Measurements from ENCODE around the gene ENO3. TPM values are rescaled to one million over a fixed set of nuclear protein-coding genes. Genes with fewer than 3 reads are reported as not detected.

The ENO3 gene
- total RNA-seq, 4 donors from 2014 or later: 2.0 to 4.2 (median 3.2) TPM

GRCh38 chr17:4941319-4941610 is 9.7 kb upstream of the ENO3 start:
- Histone ChIP-seq H3K27me3 (no peaks in the 10 kb centered on the region), H3K4me1 (peaks cover 69% of the 10 kb centered on the region), H3K36me3 (peaks cover 49% of the 10 kb centered on the region), H3K27ac (peak overlapping the region; percentile 96), H3K9me3 (no peaks in the 10 kb centered on the region), H3K4me3 (peak overlapping the region; percentile 68)
- no peak for DNase-seq (ENCODE audit: low spot score in 2 of 2)
- 52% methylated on average over 4 of the region's 4 CpGs for WGBS
- TF ChIP-seq POLR2A (IDR thresholded peaks at IDR 0.05) (no peak), EP300 (IDR thresholded peaks at IDR 0.05) (no peak), POLR2AphosphoS5 (IDR thresholded peaks at IDR 0.05) (no peak), CTCF (IDR thresholded peaks at IDR 0.05) (no peak)

- peaks cover 83% of the 10 kb centered on the region for H3K4me1 ChIP-seq
- DNase-seq (ENCODE audit: low spot score in 2 of 2): no peak
- no peak overlapping the region for H3K4me3 ChIP-seq
- TF ChIP-seq CTCF (IDR thresholded peaks at IDR 0.05) (no peak), POLR2AphosphoS5 (IDR thresholded peaks at IDR 0.05) (no peak), POLR2A (IDR thresholded peaks at IDR 0.05) (no peak), EP300 (IDR thresholded peaks at IDR 0.05) (no peak)
- H3K9me3 ChIP-seq: no peaks in the 10 kb centered on the region
- peaks cover 33% of the 10 kb centered on the region for H3K36me3 ChIP-seq
- H3K27me3 ChIP-seq: no peaks in the 10 kb centered on the region
- 66% methylated on average over 13 of the region's 13 CpGs for WGBS
- H3K27ac ChIP-seq: no peak overlapping the region
These were observed 8.0 kb upstream of the ENO3 start for GRCh38 chr17:4942760-4943508.

DNA sequence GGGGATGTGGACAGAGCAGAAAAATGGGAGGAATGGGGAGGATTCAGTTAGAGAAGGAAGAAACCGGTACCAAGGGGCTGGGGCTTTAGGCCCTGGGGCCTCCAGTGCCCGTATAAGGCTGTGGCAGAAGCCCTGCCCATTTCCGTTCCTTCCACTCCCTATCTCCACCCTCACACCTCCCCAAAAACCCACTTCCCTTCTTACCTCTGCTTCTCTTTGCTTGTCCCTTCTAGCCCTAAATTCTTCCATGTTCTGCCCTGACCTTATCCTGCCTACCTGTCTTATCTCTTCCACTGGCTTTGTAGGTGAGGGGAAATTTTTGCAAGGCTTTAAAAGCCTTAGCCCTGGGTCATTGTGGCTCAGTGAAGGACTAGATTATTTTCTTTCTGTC is 6.8 kb upstream of the ENO3 start:
- Histone ChIP-seq H3K4me3 (no peak overlapping the region), H3K9me3 (no peaks in the 10 kb centered on the region), H3K4me1 (peaks cover 74% of the 10 kb centered on the region), H3K27me3 (no peaks in the 10 kb centered on the region), H3K36me3 (peaks cover 30% of the 10 kb centered on the region), H3K27ac (peak overlapping the region; percentile 98)
- DNase-seq (ENCODE audit: low spot score in 2 of 2): no peak
- WGBS: 31% methylated on average over 3 of the region's 3 CpGs
- TF ChIP-seq CTCF (IDR thresholded peaks at IDR 0.05) (no peak), EP300 (IDR thresholded peaks at IDR 0.05) (no peak), POLR2A (IDR thresholded peaks at IDR 0.05) (no peak)

DNA sequence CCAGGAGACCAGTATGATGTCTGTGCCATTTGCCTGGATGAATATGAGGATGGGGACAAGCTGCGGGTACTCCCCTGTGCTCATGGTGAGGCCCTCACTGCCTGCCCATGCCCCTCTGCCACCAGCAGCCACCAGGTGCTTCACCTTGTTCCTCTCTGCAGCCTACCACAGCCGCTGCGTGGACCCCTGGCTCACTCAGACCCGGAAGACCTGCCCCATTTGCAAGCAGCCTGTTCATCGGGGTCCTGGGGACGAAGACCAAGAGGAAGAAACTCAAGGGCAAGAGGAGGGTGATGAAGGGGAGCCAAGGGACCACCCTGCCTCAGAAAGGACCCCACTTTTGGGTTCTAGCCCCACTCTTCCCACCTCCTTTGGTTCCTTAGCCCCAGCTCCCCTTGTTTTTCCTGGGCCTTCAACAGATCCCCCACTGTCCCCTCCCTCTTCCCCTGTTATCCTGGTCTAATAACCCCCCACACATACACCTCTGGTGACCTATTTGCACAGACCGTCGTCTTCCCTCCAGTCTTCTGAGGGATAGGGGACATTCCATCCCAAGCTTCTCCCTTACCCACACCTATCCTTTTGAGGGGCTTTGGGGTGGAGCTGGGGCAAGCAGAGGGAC is 6.3 kb upstream of the ENO3 start:
- Histone ChIP-seq H3K9me3 (no peaks in the 10 kb centered on the region), H3K36me3 (peaks cover 30% of the 10 kb centered on the region), H3K4me3 (no peak overlapping the region), H3K27ac (peak overlapping the region; percentile 98), H3K27me3 (no peaks in the 10 kb centered on the region), H3K4me1 (peaks cover 73% of the 10 kb centered on the region)
- TF ChIP-seq EP300 (IDR thresholded peaks at IDR 0.05) (no peak), POLR2A (IDR thresholded peaks at IDR 0.05) (no peak), CTCF (IDR thresholded peaks at IDR 0.05) (no peak), POLR2AphosphoS5 (IDR thresholded peaks at IDR 0.05) (no peak)
- WGBS: 58% methylated on average over 7 of the region's 8 CpGs
- no peak for DNase-seq (ENCODE audit: low spot score in 2 of 2)

DNA sequence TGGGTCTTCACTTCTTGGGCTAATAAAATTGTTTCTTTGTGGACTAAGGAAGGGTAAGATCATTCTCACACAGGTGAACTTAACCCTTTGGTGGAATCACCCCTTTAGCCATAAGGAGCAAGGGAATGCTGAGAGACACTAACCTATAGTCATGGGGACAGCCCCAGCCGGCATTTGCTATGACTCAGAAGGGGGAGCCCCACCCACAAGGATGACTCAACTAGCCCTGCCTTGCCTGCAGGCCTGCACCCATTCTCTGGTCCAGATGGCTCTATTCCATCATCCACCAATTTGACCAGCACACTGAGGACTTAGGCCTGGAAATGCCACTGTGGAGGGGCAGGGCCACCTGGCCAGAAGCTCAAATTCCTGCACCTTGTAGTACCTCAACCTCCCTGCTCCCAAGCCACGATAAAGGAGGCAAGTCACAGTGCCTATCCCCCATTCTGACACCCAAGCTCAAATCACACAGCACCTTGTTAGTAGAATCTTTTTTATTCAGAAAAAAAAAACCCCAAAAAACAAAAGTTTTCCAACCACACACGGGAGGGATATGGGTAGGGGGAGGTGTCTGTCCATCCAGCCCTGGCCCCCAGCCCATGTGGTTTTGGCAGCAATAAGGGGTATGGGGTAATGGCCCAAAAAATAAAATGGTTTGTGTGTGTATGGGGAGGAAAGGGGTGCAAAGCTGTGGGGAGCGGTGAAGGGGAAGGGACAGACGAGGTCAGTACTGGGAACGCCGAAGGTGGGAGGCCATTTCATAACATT is 5.6 kb upstream of the ENO3 start:
- Histone ChIP-seq H3K36me3 (peaks cover 30% of the 10 kb centered on the region), H3K4me3 (peak overlapping the region; percentile 85), H3K27me3 (no peaks in the 10 kb centered on the region), H3K4me1 (peaks cover 80% of the 10 kb centered on the region), H3K9me3 (no peaks in the 10 kb centered on the region), H3K27ac (peak overlapping the region; percentile 98)
- 23% methylated on average over 7 of the region's 7 CpGs for WGBS
- DNase-seq (ENCODE audit: low spot score in 2 of 2): peak; percentile 91 to 92
- no peak for TF ChIP-seq EP300 (IDR thresholded peaks at IDR 0.05)
- TF ChIP-seq POLR2AphosphoS5 (IDR thresholded peaks at IDR 0.05): peak in 2 of 3 donors; percentile 24 to 80

Measured in suprapubic skin (tissue), 4 donors.